Measurements from ENCODE around the gene CCDC82.
"Not testable (repeated sequence)": the region's sequence is repeated elsewhere in the genome, so short reads cannot be mapped to it uniquely, and the experiment has no call there.

The CCDC82 gene

GRCh38 chr11:96389720-96390487 is at the start of gene CCDC82, which contains the start of gene JRKL:
Gene CCDC82 (minus strand): TSS chr11:96389912. CDS start chr11:96384747, 5,165 bp downstream.
Gene JRKL (plus strand): TSS chr11:96390013. CDS start chr11:96390650, 637 bp downstream.
- peak within 1 kb of the TSS; percentile 89 for H3K4me3 ChIP-seq (ENCODE audit: low read depth, low read length)
- in situ Hi-C loops (cut with HindIII; ENCODE audit: low sequenced_read_pairs), result loop anchor here (25.0 kb wide), 1 partner anchor 553 kb away; no protein-coding TSS in a partner anchor
- peak; percentile 97 for DNase-seq (ENCODE audit: low read depth, low spot score)
- TF ChIP-seq, protein P1, sequence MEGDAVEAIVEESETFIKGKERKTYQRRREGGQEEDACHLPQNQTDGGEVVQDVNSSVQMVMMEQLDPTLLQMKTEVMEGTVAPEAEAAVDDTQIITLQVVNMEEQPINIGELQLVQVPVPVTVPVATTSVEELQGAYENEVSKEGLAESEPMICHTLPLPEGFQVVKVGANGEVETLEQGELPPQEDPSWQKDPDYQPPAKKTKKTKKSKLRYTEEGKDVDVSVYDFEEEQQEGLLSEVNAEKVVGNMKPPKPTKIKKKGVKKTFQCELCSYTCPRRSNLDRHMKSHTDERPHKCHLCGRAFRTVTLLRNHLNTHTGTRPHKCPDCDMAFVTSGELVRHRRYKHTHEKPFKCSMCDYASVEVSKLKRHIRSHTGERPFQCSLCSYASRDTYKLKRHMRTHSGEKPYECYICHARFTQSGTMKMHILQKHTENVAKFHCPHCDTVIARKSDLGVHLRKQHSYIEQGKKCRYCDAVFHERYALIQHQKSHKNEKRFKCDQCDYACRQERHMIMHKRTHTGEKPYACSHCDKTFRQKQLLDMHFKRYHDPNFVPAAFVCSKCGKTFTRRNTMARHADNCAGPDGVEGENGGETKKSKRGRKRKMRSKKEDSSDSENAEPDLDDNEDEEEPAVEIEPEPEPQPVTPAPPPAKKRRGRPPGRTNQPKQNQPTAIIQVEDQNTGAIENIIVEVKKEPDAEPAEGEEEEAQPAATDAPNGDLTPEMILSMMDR (IDR thresholded peaks at IDR 0.05; ENCODE audit: low read depth, low read length), result no peak

- in situ Hi-C loops (cut with HindIII; ENCODE audit: low sequenced_read_pairs); H3K4me3 ChIP-seq (ENCODE audit: low read depth, low read length); DNase-seq (ENCODE audit: low read depth, low spot score): not testable (repeated sequence)
Measured at GRCh38 chr11:96432654-96433053, 42.9 kb upstream of the CCDC82 start.

- no peak overlapping the region for H3K4me3 ChIP-seq (ENCODE audit: low read depth, low read length)
- TF ChIP-seq, protein P1 (IDR thresholded peaks at IDR 0.05; ENCODE audit: low read depth, low read length), result no peak
- no peak for DNase-seq (ENCODE audit: low read depth, low spot score)
- in situ Hi-C loops (cut with HindIII; ENCODE audit: low sequenced_read_pairs), result no loop called here
Measured at GRCh38 chr11:96430668-96431067, 41.0 kb upstream of the CCDC82 start.

GRCh38 chr11:96424693-96425092 is 35.0 kb upstream of the CCDC82 start:
- peak; percentile 44 for DNase-seq (ENCODE audit: low read depth, low spot score)
- no peak overlapping the region for H3K4me3 ChIP-seq (ENCODE audit: low read depth, low read length)
- in situ Hi-C loops (cut with HindIII; ENCODE audit: low sequenced_read_pairs), result no loop called here
- TF ChIP-seq, protein P1 (IDR thresholded peaks at IDR 0.05; ENCODE audit: low read depth, low read length), result no peak

DNA sequence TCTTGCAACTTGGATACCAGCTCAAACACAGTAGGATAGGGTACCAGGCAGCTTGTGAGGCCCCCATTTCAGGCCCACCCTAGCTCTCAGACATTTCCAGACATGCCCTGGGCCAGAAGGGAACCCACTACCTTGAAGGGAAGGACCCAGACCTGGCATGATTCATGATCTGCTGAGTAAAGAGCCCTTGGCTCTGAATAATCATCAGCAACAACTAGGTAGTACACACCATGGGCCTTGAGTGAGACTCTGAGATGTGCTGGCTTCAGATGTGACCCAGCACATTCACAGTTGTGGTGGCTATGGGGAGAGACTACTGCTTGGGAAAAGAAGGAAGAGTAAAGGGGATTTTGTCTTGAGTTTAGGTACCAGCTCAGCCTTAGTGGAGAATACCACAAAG is 23.7 kb upstream of the CCDC82 start:
- no peak for DNase-seq (ENCODE audit: low read depth, low spot score)
- TF ChIP-seq, protein P1 (IDR thresholded peaks at IDR 0.05; ENCODE audit: low read depth, low read length), result no peak
- no peak overlapping the region for H3K4me3 ChIP-seq (ENCODE audit: low read depth, low read length)
- in situ Hi-C loops (cut with HindIII; ENCODE audit: low sequenced_read_pairs), result no loop called here

DNA sequence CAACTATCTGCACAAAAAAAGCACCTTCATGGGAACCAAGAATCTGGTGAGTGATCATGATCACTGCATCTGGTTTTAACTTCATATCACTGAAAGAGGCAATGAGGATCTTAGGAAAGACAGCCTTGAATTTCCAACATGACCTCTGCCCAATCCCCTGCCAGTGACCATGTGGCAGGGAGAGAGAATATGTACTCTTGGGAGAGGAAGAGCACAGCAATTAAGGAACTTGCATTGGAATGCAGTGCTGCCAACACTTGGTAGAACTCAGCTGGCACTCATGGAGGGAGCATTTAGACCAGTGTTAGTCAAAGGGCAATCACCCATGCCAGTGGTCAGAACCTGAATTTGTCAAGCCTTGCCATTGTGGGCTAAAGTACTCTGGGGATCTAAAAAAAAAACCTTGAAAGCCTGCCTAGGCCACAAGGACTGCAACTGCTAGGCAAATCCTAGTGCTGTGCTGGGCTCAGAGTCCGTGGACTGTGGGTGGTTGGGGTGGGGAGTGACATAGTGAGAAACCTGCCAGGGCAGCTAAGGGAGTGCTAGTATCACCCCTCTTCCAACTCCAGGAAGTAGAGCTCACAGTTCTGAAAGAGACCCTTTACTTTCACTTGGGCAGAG is 23.2 kb upstream of the CCDC82 start:
- in situ Hi-C loops (cut with HindIII; ENCODE audit: low sequenced_read_pairs), result no loop called here
- DNase-seq (ENCODE audit: low read depth, low spot score), result no peak
- TF ChIP-seq, protein P1 (IDR thresholded peaks at IDR 0.05; ENCODE audit: low read depth, low read length), result no peak
- no peak overlapping the region for H3K4me3 ChIP-seq (ENCODE audit: low read depth, low read length)

GRCh38 chr11:96411412-96411811 is 21.7 kb upstream of the CCDC82 start:
- H3K4me3 ChIP-seq (ENCODE audit: low read depth, low read length); in situ Hi-C loops (cut with HindIII; ENCODE audit: low sequenced_read_pairs); DNase-seq (ENCODE audit: low read depth, low spot score): not testable (repeated sequence)

Data from astrocyte of the spinal cord (primary cell).